GM20000 (cell line): Measurements from ENCODE around the gene IDH3G.

Source experiments
- DNase-seq: peaks from one replicate; pipeline ENCODE4 v3.0.0; 2012; ENCODE audit warnings: low spot score
- CTCF ChIP-seq: IDR thresholded peaks from 2 replicates; pipeline ENCODE4 v1.5.1; 2012; ENCODE audit warnings: mild to moderate bottlenecking, control low read depth; ENCODE audit errors: extremely low read depth, missing control alignments

The IDH3G gene

GRCh38 chrX:153813161-153813560 lies 19.0 kb upstream of the IDH3G start:
- DNase-seq: no peak

GRCh38 chrX:153812220-153812619 lies 18.0 kb upstream of the IDH3G start:
- TF ChIP-seq CTCF: no peak
- DNase-seq: no peak

More at GRCh38 chrX:153813161-153813560, 19.0 kb upstream of the IDH3G start:
- TF ChIP-seq CTCF: no peak

- TF ChIP-seq CTCF: no peak
- no peak for DNase-seq
Observed at GRCh38 chrX:153807976-153808375, 13.8 kb upstream of the IDH3G start.

GRCh38 chrX:153806999-153807575 lies 12.9 kb upstream of the IDH3G start:
- DNase-seq: no peak
- TF ChIP-seq CTCF: no peak

GRCh38 chrX:153805436-153805835 lies 11.3 kb upstream of the IDH3G start:
- no peak for TF ChIP-seq CTCF
- DNase-seq: no peak

GRCh38 chrX:153804621-153805020 lies 10.4 kb upstream of the IDH3G start:
- no peak for TF ChIP-seq CTCF
- no peak for DNase-seq

- TF ChIP-seq CTCF: no peak
- no peak for DNase-seq
Observed at GRCh38 chrX:153804100-153804595, 10.0 kb upstream of the IDH3G start.
